Hepatocyte (in vitro differentiated cells): Measurements from ENCODE around the gene MPHOSPH6.

Experiments
- EZH2 ChIP-seq: fragments of 200-600 bp; sonication (generic); IDR thresholded peaks from 2 replicates; pipeline ENCODE4 v1.6.1; 2016; ENCODE audit warnings: antibody characterized with exemption, mild to moderate bottlenecking, borderline replicate concordance
- TF ChIP-seq, protein P1 (sequence below): fragments of 200-600 bp; sonication (generic); IDR thresholded peaks from 2 replicates; pipeline ENCODE4 v1.5.1; 2016; ENCODE audit warnings: antibody characterized with exemption, mild to moderate bottlenecking; ENCODE audit not compliant: poor library complexity

DNA sequence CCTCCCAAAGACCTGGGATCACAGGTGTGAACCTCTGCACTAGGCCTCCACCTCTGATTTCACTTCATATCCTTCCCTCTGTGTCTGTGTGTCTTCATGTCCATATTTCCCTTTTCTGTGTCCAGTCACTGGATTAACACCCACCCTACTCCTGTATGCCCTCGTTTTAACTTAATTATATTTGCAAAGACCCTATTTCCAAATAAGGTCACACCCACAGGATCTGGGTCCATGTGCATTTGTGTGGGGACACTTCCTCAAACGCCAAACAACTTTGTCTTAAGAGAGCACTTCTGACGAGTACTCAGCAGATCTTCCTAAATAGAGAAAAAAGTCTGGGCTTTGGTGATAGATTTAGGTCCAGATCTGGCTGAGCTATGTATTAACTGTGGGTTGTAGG lies 56.3 kb downstream of the MPHOSPH6 start:
- TF ChIP-seq, protein P1, sequence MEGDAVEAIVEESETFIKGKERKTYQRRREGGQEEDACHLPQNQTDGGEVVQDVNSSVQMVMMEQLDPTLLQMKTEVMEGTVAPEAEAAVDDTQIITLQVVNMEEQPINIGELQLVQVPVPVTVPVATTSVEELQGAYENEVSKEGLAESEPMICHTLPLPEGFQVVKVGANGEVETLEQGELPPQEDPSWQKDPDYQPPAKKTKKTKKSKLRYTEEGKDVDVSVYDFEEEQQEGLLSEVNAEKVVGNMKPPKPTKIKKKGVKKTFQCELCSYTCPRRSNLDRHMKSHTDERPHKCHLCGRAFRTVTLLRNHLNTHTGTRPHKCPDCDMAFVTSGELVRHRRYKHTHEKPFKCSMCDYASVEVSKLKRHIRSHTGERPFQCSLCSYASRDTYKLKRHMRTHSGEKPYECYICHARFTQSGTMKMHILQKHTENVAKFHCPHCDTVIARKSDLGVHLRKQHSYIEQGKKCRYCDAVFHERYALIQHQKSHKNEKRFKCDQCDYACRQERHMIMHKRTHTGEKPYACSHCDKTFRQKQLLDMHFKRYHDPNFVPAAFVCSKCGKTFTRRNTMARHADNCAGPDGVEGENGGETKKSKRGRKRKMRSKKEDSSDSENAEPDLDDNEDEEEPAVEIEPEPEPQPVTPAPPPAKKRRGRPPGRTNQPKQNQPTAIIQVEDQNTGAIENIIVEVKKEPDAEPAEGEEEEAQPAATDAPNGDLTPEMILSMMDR: no peak
- no peak for TF ChIP-seq EZH2
